Ureter (tissue), 1 donor: Measurements from ENCODE around the gene HDAC4. TPM values are rescaled to one million over a fixed set of nuclear protein-coding genes. Genes with fewer than 3 reads are reported as not detected.
"Not testable (repeated sequence)": the region's sequence is repeated elsewhere in the genome, so short reads cannot be mapped to it uniquely, and the experiment has no call there.

Experiments
- DNase-seq: peaks from one replicate; pipeline ENCODE4 v3.0.0-alpha.2; 2020; ENCODE audit warnings: low spot score
- total RNA-seq: library from RNA; stranded (reverse); gene quantifications from one replicate; pipeline ENCODE4 v1.2.4, GENCODE V29; 2023
- donor health status: DM: yes; HTN: yes; CAD: no.

HDAC4 gene
- 86.9 TPM for total RNA-seq

- no peak for DNase-seq
Measured at GRCh38 chr2:239400596-239401066, at the start of gene HDAC4. Gene HDAC4, minus strand, starts transcription at chr2:239401020. Its CDS starts 48,321 bp downstream, at chr2:239352699.

GRCh38 chr2:239449468-239449867 lies 48.6 kb upstream of the HDAC4 start:
- DNase-seq, result not testable (repeated sequence)

- DNase-seq, result no peak
Measured at GRCh38 chr2:239445771-239446524, 45.1 kb upstream of the HDAC4 start.

GRCh38 chr2:239444626-239445577 lies 44.1 kb upstream of the HDAC4 start:
- DNase-seq, result no peak

DNA sequence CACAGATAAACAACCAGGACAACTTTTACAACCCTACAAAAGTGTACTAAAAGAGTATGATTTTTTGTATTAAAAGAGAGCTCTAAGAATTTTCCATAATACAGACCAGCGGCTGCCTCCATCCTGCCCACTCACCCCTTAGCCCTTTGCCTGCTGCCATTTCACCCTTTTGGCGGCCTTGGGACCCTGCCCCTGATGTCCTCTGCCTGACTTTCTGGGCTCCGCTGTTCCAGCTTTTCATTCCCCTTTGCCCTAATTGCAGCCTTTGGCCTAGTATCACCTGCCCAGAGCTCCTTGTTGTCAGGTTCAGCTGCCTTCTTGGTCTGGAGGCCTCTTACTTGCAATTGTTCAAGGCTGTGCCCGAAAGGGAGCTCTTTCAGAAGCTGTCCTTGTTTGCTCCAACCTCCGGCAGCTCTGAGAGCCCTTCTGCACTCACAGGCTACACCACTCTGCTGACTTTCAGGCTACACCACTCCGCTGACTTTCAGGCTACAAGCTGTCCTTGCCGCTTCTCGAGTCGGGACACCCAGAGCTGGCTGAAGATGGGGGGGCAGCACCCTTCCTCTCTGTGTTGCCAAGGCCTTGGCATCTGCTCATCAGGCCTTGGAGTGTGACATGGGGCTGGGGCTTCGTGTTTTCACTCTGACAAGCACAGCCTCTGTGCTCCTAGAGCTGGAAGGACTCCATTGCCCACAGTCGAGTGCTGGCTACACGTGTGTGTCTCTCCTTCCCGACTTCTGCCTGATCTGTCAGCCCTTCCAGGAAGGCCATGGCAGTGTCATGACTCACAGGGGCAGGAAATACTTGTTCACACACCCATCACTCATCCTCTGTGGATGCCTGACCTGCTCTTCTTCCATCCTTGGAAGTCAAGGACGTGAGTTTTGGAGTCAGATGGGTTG lies 43.1 kb upstream of the HDAC4 start:
- DNase-seq, result no peak

DNA sequence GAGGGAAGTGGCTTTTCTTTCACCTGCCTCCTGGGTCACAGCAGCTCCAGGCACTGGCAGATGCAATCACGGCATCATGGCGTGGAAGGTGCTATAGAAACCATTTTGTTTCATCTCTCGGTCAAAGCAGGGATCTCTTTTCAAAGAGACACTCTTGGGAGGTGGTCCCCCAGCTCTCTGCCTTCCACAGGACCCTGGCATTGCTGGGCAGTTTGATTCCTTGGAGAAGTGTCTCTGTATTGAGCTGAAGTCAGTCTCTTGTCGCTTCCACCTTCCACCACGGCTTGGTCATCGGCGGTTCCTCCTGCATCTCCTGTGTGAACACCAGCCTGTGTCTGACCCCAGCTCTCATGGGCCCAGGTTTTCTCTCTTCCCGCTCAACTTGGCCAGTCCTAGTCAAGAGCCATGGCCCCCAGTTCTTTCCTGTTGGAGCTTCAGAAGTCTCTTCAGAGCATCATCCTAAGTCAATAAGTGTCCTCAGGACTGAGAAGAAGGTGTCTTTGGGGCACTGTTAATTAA lies 42.3 kb upstream of the HDAC4 start:
- DNase-seq, result no peak

DNA sequence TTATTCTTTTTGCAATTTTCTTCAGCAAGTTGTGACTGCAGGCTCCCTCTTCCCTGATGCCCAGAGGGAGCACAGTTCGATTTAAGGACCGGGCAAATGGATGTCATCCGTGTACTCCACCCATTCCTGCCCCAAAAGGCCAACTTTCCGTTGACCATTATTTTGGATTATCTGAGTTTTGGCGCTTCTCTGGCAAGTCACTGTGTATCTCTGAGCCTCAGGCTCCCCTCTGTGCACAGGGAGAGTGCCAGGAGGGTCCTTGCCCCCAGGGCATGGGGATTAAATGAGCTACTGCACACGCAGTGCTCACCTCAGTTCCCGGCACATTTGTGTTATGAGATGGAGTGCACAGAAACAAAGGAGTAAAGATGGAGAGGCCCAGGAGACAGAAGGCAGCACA lies 41.4 kb upstream of the HDAC4 start:
- DNase-seq, result no peak

DNA sequence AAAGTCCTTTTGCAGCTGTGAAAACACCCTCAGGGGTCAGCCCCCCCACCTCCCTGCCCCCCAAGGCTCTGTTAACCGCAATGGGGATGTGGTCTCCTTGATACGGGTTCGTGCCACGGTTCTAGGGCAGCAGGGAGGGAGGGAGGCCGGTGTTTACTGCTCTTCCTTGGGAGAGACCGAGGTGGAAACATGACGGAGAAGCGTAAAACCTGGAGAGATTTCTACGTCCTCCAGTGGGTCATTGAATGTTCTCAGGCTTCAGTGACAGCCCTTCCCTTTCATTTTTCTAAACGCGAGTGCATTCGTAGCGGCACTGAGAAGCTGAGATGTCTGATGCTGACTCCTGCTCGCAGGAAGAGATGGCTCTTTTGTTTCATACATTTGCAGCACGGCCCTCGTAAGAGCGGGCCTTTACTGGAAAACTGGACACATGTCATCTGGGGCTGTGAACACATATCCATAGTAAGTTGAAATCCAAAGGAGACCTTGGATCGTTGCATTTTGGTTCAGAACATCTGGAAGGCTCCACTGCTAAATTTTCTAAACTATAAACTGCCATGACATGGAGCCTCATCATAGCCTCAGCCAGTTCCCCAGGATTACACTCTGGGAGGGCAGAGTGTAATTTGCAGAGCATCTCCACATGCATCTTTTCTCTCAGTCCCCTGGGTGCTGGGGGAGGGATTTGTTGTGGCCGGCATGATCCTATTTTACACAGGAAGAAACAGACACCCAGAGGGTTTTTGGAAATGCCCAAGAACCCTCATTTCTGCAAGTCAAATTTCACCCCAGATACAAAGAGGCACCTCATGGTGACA lies 40.6 kb upstream of the HDAC4 start:
- no peak for DNase-seq

- no peak for DNase-seq
Measured at GRCh38 chr2:239440511-239440959, 39.7 kb upstream of the HDAC4 start.

GRCh38 chr2:239439754-239440315 lies 39.0 kb upstream of the HDAC4 start:
- no peak for DNase-seq

DNA sequence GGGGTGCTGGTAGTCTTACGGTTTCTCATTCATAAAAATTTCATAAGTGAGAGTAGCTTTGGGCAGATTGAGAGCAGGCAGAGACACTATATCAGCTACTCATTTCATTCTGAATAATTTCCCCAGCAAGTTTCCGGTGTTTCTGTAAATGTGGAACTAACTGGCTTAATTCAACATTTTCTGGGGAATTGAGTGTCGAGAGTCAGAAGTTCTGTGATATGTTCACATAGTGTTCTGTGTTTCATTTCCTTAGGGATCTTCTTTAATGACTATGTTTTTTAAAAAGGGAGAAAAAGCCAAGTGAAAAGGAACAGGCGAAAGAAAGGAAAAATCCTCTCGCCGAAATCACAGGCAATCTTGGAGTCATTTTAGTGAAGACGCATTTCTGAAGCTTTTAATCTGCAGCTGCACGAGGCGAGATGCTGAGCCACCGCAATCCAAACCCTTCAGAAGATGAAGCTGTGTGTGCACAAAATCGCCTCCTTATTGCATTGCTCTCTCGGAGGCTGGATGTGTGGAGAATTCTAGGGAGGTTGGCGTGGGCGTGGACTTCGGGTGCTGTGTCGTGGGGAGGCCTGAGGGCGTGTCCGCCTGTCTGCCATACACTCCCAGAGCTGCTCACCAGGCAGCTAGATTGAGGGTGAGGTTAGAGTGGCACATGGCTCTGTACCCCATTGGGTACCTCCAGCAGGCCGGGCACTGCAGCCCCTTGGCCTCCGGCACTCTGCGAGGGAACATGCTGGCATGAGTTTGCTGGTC lies 38.4 kb upstream of the HDAC4 start:
- DNase-seq, result no peak

GRCh38 chr2:239438368-239438767 lies 37.5 kb upstream of the HDAC4 start:
- no peak for DNase-seq

- no peak for DNase-seq
Measured at GRCh38 chr2:239436669-239437335, 36.0 kb upstream of the HDAC4 start.

DNA sequence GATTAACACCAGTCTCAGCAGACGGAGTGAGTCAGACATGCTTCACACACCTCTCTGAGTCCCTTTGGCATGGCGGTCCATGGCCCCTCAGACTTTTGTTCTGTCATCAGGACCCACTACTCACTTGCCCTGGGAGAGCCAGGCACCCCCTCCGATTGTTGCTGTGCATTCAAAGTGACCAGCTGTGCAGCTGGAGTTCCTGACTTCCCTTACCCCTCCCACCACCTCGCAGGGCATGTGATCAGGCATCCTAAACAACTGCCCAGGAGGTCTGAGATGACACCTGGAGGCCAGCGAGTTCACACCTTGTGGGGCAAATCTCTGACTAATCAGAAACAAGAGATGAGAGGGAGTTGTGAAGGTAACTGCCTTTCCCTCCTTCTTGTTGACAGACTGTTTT lies 35.3 kb upstream of the HDAC4 start:
- DNase-seq, result no peak

DNA sequence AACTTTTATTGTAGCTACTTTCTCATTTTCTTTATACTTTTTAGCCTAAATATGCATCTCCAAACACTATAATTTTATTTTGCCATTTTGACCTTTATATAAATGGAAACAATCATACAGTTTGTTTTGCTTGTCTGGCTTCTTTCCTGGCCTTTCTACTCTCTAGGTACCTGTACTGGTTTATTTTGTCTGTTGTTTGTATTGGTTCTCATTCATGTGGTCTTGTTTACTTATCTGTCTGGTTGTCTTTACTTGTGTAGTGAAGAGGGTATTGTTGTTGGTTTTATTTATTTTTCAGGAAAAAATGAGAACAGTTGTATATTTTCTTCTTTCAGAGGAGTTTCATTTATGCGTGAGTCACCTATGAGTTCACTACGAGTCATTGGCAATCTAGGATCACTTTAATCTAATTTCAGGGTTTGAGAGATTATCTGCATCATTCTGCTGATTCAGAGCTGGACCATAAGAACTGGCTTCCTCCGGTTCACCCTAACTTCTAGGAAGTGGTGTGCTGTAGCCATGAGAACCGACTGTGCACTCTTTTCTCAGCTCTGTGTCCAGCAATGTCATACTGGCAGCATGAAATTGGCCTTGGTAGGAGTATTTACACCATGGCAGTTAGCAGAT lies 33.1 kb upstream of the HDAC4 start:
- no peak for DNase-seq

- no peak for DNase-seq
Measured at GRCh38 chr2:239432174-239432573, 31.4 kb upstream of the HDAC4 start.

DNA sequence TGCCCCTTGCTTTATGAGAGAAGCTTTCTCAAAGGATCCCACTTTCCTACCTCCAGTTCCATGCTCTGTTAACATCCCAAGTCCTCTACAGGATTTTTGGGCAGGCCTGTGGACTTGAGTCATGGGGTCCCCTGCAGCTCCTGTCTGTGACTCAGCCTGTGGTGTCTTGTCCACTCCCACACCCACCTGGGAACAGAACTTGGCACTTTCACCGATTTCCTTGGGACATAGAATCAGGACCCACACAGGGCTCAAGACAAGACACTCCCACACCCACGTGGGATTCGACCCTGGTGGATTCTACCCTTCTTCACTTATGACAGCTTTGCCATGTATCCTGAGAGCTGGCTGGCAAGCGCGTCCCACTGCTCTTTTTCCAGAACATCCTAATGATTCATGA lies 30.7 kb upstream of the HDAC4 start:
- no peak for DNase-seq
